ENCODE measurements around the gene ZNF609. TPM values are rescaled to one million over a fixed set of nuclear protein-coding genes. Genes with fewer than 3 reads are reported as not detected.
"Not testable (repeated sequence)": the region's sequence is repeated elsewhere in the genome, so short reads cannot be mapped to it uniquely, and the experiment has no call there.

Gene ZNF609
- total RNA-seq, 1 experiment from 2014 or later: 7.5 TPM

- DNase-seq (ENCODE audit: low read depth): no peak
- in situ Hi-C loops (cut with HindIII; ENCODE audit: low pct_unique_long_range_greater_than_20kb, low sequenced_read_pairs): no loop called here
These were observed 30.4 kb downstream of the ZNF609 start for GRCh38 chr15:64490598-64491259.

- DNase-seq (ENCODE audit: low read depth): no peak
- in situ Hi-C loops (cut with HindIII; ENCODE audit: low pct_unique_long_range_greater_than_20kb, low sequenced_read_pairs): no loop called here
These were observed 33.3 kb downstream of the ZNF609 start for GRCh38 chr15:64493641-64494040.

- in situ Hi-C loops (cut with HindIII; ENCODE audit: low pct_unique_long_range_greater_than_20kb, low sequenced_read_pairs); DNase-seq (ENCODE audit: low read depth): not testable (repeated sequence)
These were observed 35.6 kb downstream of the ZNF609 start for GRCh38 chr15:64495968-64496367.

- DNase-seq (ENCODE audit: low read depth): no peak
- in situ Hi-C loops (cut with HindIII; ENCODE audit: low pct_unique_long_range_greater_than_20kb, low sequenced_read_pairs): no loop called here
These were observed 40.5 kb downstream of the ZNF609 start for GRCh38 chr15:64500695-64501395.

GRCh38 chr15:64501396-64501715 lies 41.0 kb downstream of the ZNF609 start:
- in situ Hi-C loops (cut with HindIII; ENCODE audit: low pct_unique_long_range_greater_than_20kb, low sequenced_read_pairs): no loop called here
- no peak for DNase-seq (ENCODE audit: low read depth)

- DNase-seq (ENCODE audit: low read depth): no peak
- in situ Hi-C loops (cut with HindIII; ENCODE audit: low pct_unique_long_range_greater_than_20kb, low sequenced_read_pairs): no loop called here
These were observed 41.8 kb downstream of the ZNF609 start for GRCh38 chr15:64502151-64502550.

- in situ Hi-C loops (cut with HindIII; ENCODE audit: low pct_unique_long_range_greater_than_20kb, low sequenced_read_pairs): no loop called here
These were observed 42.2 kb downstream of the ZNF609 start for GRCh38 chr15:64502551-64502950.

GRCh38 chr15:64503197-64503596 lies 42.8 kb downstream of the ZNF609 start:
- in situ Hi-C loops (cut with HindIII; ENCODE audit: low pct_unique_long_range_greater_than_20kb, low sequenced_read_pairs): no loop called here
- DNase-seq (ENCODE audit: low read depth): no peak

More at GRCh38 chr15:64502551-64502950, 42.2 kb downstream of the ZNF609 start:
- DNase-seq (ENCODE audit: low read depth): no peak

GRCh38 chr15:64503640-64504039 lies 43.3 kb downstream of the ZNF609 start:
- in situ Hi-C loops (cut with HindIII; ENCODE audit: low pct_unique_long_range_greater_than_20kb, low sequenced_read_pairs): no loop called here

GRCh38 chr15:64507293-64507802 lies 47.0 kb downstream of the ZNF609 start:
- DNase-seq (ENCODE audit: low read depth): peak; percentile 84
- in situ Hi-C loops (cut with HindIII; ENCODE audit: low pct_unique_long_range_greater_than_20kb, low sequenced_read_pairs): no loop called here

More at GRCh38 chr15:64503640-64504039, 43.3 kb downstream of the ZNF609 start:
- DNase-seq (ENCODE audit: low read depth): no peak

GRCh38 chr15:64507845-64508244 lies 47.5 kb downstream of the ZNF609 start:
- DNase-seq (ENCODE audit: low read depth): no peak
- in situ Hi-C loops (cut with HindIII; ENCODE audit: low pct_unique_long_range_greater_than_20kb, low sequenced_read_pairs): no loop called here

GRCh38 chr15:64513823-64514222 lies 53.4 kb downstream of the ZNF609 start:
- DNase-seq (ENCODE audit: low read depth): no peak

GRCh38 chr15:64515196-64515595 lies 54.8 kb downstream of the ZNF609 start:
- in situ Hi-C loops (cut with HindIII; ENCODE audit: low pct_unique_long_range_greater_than_20kb, low sequenced_read_pairs): no loop called here
- no peak for DNase-seq (ENCODE audit: low read depth)

More at GRCh38 chr15:64513823-64514222, 53.4 kb downstream of the ZNF609 start:
- in situ Hi-C loops (cut with HindIII; ENCODE audit: low pct_unique_long_range_greater_than_20kb, low sequenced_read_pairs): no loop called here

- in situ Hi-C loops (cut with HindIII; ENCODE audit: low pct_unique_long_range_greater_than_20kb, low sequenced_read_pairs): no loop called here
- no peak for DNase-seq (ENCODE audit: low read depth)
These were observed 55.4 kb downstream of the ZNF609 start for GRCh38 chr15:64515825-64516224.

GRCh38 chr15:64519897-64520296 lies 59.5 kb downstream of the ZNF609 start:
- DNase-seq (ENCODE audit: low read depth): no peak
- in situ Hi-C loops (cut with HindIII; ENCODE audit: low pct_unique_long_range_greater_than_20kb, low sequenced_read_pairs): no loop called here

GRCh38 chr15:64521201-64521600 lies 60.8 kb downstream of the ZNF609 start:
- DNase-seq (ENCODE audit: low read depth): no peak

GRCh38 chr15:64521726-64522164 lies 61.4 kb downstream of the ZNF609 start:
- DNase-seq (ENCODE audit: low read depth): peak; percentile 32
- in situ Hi-C loops (cut with HindIII; ENCODE audit: low pct_unique_long_range_greater_than_20kb, low sequenced_read_pairs): no loop called here

More at GRCh38 chr15:64521201-64521600, 60.8 kb downstream of the ZNF609 start:
- in situ Hi-C loops (cut with HindIII; ENCODE audit: low pct_unique_long_range_greater_than_20kb, low sequenced_read_pairs): no loop called here

- in situ Hi-C loops (cut with HindIII; ENCODE audit: low pct_unique_long_range_greater_than_20kb, low sequenced_read_pairs): no loop called here
- DNase-seq (ENCODE audit: low read depth): no peak
These were observed 61.9 kb downstream of the ZNF609 start for GRCh38 chr15:64522226-64522823.

- in situ Hi-C loops (cut with HindIII; ENCODE audit: low pct_unique_long_range_greater_than_20kb, low sequenced_read_pairs): no loop called here
- DNase-seq (ENCODE audit: low read depth): no peak
These were observed 62.9 kb downstream of the ZNF609 start for GRCh38 chr15:64523240-64523639.
